ENCODE measurements around the gene CLSTN3. TPM values are rescaled to one million over a fixed set of nuclear protein-coding genes. Genes with fewer than 3 reads are reported as not detected.
"Not testable (repeated sequence)": the region's sequence is repeated elsewhere in the genome, so short reads cannot be mapped to it uniquely, and the experiment has no call there.

Gene CLSTN3
- total and polyA plus RNA-seq, 2 donors (not counting 3 experiments of a cell fraction or from before 2014, with no cell fraction given), result 27.8 to 45.9 TPM

DNA sequence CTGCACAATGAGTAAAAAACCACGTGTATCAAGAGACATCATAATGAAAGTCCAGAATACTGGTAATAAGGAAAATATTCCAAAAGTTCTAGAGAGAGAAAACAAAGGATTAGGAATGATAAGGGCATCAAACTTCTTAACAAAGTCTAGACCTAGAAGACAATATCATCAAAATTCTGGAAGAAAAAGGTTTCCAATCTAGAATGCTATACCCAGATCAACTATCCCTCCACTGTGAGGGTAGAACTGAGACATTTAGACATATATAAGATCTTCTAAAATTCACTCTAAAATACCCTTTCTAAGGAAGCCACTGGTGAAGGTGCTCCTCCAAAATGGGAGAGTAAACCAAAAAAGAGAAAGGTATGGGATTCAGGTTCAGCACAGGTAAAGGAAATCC is 24.1 kb upstream of the CLSTN3 start:
- Histone ChIP-seq H3K27me3 (ENCODE audit: control insufficient read depth in 2 of 2, insufficient read depth in 2 of 2, low read length in 2 of 2) (no peaks in the 10 kb centered on the region), H3K27ac (ENCODE audit: insufficient read depth, low read depth, low read length) (no peak overlapping the region), H3K4me1 (ENCODE audit: control insufficient read depth, extremely low read depth, insufficient read depth, low read length) (peaks cover 8% of the 10 kb centered on the region), H3K9me1 (replicated peaks; ENCODE audit: control insufficient read depth, extremely low read depth, insufficient read depth, low read length) (no peaks in the 10 kb centered on the region), H3K9ac (replicated peaks; ENCODE audit: extremely low read depth, insufficient read depth, low read length) (no peak overlapping the region), H4K20me1 (replicated peaks; ENCODE audit: control insufficient read depth, extremely low read depth, insufficient read depth, low read length) (no peaks in the 10 kb centered on the region), H3K4me2 (ENCODE audit: insufficient read depth, low read length) (no peak overlapping the region), H3K4me3 (replicated peaks in 1 of 3; ENCODE audit: insufficient read depth in 1 of 3, low read depth in 1 of 3, low read length in 3 of 3) (no peak overlapping the region), H3K79me2 (ENCODE audit: control insufficient read depth, insufficient read depth, low read length) (no peaks in the 10 kb centered on the region), H2AFZ (ENCODE audit: low read depth, low read length) (no peak overlapping the region), H3K36me3 (ENCODE audit: control insufficient read depth in 2 of 2, extremely low read depth in 1 of 2, insufficient read depth in 2 of 2, low read length in 2 of 2) (peaks cover 0 to 1% of the 10 kb centered on the region in 2 experiments), H3K9me3 (replicated peaks; ENCODE audit: control insufficient read depth, insufficient read depth, low read length) (no peaks in the 10 kb centered on the region)
- CTCF ChIA-PET, result no interaction called here
- no peak for FAIRE-seq
- dilution Hi-C loops (cut with MboI; ENCODE audit: extremely low pct_ligation_motif_present, low sequenced_read_pairs), result no loop called here
- no peak for DNase-seq (ENCODE audit: low read depth, low spot score)
- POLR2A ChIA-PET, result no interaction called here
- TF ChIP-seq POLR2AphosphoS5 (IDR thresholded peaks at IDR 0.05; ENCODE audit: insufficient read depth, low read depth, low read length) (no peak), MYC (IDR thresholded peaks at IDR 0.05; ENCODE audit: low read depth, low read length) (no peak), JUN (IDR thresholded peaks at IDR 0.05; ENCODE audit: borderline replicate concordance, insufficient read depth, insufficient read length, low read depth) (no peak), FOS (IDR thresholded peaks at IDR 0.05; ENCODE audit: borderline replicate concordance, insufficient read depth, low read length) (no peak), EZH2 (IDR thresholded peaks at IDR 0.05; ENCODE audit: borderline replicate concordance, low read depth, low read length, severe bottlenecking) (no peak), GATA2 (IDR thresholded peaks at IDR 0.05; ENCODE audit: insufficient read depth, insufficient read length, low read depth, low read length) (no peak), POLR2A (IDR thresholded peaks at IDR 0.05; ENCODE audit: low read depth, low read length) (no peak)
- TF ChIP-seq, protein P1, sequence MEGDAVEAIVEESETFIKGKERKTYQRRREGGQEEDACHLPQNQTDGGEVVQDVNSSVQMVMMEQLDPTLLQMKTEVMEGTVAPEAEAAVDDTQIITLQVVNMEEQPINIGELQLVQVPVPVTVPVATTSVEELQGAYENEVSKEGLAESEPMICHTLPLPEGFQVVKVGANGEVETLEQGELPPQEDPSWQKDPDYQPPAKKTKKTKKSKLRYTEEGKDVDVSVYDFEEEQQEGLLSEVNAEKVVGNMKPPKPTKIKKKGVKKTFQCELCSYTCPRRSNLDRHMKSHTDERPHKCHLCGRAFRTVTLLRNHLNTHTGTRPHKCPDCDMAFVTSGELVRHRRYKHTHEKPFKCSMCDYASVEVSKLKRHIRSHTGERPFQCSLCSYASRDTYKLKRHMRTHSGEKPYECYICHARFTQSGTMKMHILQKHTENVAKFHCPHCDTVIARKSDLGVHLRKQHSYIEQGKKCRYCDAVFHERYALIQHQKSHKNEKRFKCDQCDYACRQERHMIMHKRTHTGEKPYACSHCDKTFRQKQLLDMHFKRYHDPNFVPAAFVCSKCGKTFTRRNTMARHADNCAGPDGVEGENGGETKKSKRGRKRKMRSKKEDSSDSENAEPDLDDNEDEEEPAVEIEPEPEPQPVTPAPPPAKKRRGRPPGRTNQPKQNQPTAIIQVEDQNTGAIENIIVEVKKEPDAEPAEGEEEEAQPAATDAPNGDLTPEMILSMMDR (IDR thresholded peaks at IDR 0.05; ENCODE audit: extremely low read depth in 1 of 2, insufficient read depth in 1 of 2, low read depth in 1 of 2, low read length in 2 of 2), result no peak
- TF ChIP-seq, protein P2, sequence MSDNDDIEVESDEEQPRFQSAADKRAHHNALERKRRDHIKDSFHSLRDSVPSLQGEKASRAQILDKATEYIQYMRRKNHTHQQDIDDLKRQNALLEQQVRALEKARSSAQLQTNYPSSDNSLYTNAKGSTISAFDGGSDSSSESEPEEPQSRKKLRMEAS (IDR thresholded peaks at IDR 0.05; ENCODE audit: insufficient read depth, insufficient read length), result no peak
- intact Hi-C loops (cut with micrococcal nuclease), result loop anchor here (5.0 kb wide), 1 partner anchor 234 kb away; the partner anchor contains the start of gene SPSB2
- no TSS peak for BruUV-seq (replicated peaks)

DNA sequence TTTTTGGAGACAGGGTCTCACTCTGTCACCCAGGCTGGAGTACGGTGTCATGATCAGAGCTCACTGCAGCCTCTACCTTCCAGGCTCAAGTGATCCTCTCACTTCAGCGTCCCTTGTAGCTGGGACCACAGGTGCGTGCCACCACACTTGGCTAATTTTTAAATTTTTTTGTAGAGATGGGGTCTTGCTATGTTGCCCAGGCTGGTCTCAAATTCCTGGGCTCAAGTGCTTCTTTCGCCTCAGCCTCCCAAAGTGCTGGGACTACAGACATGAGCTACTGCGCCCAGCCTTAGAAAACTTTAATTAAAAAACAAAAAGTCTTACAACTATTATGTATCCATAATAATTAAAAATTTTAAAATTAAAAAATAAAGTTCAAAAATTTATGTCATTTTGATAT is 23.0 kb upstream of the CLSTN3 start:
- H2AFZ ChIP-seq (ENCODE audit: low read depth, low read length); H3K36me3 ChIP-seq (ENCODE audit: control insufficient read depth in 2 of 2, extremely low read depth in 1 of 2, insufficient read depth in 2 of 2, low read length in 2 of 2); FAIRE-seq; H3K4me3 ChIP-seq (replicated peaks in 1 of 3; ENCODE audit: insufficient read depth in 1 of 3, low read depth in 1 of 3, low read length in 3 of 3); H3K27ac ChIP-seq (ENCODE audit: insufficient read depth, low read depth, low read length); H3K9me3 ChIP-seq (replicated peaks; ENCODE audit: control insufficient read depth, insufficient read depth, low read length); dilution Hi-C loops (cut with MboI; ENCODE audit: extremely low pct_ligation_motif_present, low sequenced_read_pairs); H3K9ac ChIP-seq (replicated peaks; ENCODE audit: extremely low read depth, insufficient read depth, low read length); BruUV-seq (replicated peaks); DNase-seq (ENCODE audit: low read depth, low spot score); H4K20me1 ChIP-seq (replicated peaks; ENCODE audit: control insufficient read depth, extremely low read depth, insufficient read depth, low read length); POLR2A ChIA-PET; H3K4me1 ChIP-seq (ENCODE audit: control insufficient read depth, extremely low read depth, insufficient read depth, low read length); H3K79me2 ChIP-seq (ENCODE audit: control insufficient read depth, insufficient read depth, low read length); H3K27me3 ChIP-seq (ENCODE audit: control insufficient read depth in 2 of 2, insufficient read depth in 2 of 2, low read length in 2 of 2); H3K4me2 ChIP-seq (ENCODE audit: insufficient read depth, low read length); H3K9me1 ChIP-seq (replicated peaks; ENCODE audit: control insufficient read depth, extremely low read depth, insufficient read depth, low read length): not testable (repeated sequence)
- CTCF ChIA-PET, result interaction anchor here (2.7 to 2.8 kb wide), 3 partner anchors 38 to 238 kb away, joined by 9 to 21 read pairs (median 21); partner anchors contain the start of gene C1S
- intact Hi-C loops (cut with micrococcal nuclease), result loop anchor here (5.0 kb wide), 1 partner anchor 235 kb away; the partner anchor contains the start of gene SPSB2

All from endothelial cell of umbilical vein (primary cell).